RPMI8226 (cell line): Measurements from ENCODE around the gene BOLA2.
"Not testable (repeated sequence)": the region's sequence is repeated elsewhere in the genome, so short reads cannot be mapped to it uniquely, and the experiment has no call there.

Experiments
- DNase-seq: peaks from one replicate; pipeline ENCODE4 v3.0.0-alpha.2; 2015

BOLA2 gene

DNA sequence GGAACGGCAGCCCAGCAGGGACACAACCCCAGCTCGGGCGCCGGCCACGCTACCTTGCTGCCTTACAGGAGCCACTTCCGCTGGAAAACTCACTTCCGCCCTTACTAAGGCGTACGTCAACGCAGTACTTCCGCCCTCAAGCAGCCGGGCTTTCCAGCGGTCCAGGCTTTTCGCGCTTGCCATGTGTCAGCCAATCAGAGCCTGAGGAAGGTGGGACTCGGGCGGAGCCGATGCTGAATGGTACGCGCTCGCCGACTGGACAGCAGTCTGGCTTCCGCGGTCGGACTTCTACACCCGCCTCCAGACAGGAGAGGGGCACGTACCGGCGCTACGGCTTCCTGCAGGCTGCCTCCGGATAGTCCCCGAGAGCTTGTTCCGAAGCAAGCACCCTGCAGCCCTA lies at the start of gene BOLA2, which contains the start of gene SLX1B:
TSS of gene BOLA2 (minus strand) at position 83 of the 400 bp plus-strand sequence. CDS start 98 bp downstream, outside the sequence.
TSS of gene SLX1B (plus strand) at position 265 of the 400 bp plus-strand sequence.
- DNase-seq = not testable (repeated sequence)

DNA sequence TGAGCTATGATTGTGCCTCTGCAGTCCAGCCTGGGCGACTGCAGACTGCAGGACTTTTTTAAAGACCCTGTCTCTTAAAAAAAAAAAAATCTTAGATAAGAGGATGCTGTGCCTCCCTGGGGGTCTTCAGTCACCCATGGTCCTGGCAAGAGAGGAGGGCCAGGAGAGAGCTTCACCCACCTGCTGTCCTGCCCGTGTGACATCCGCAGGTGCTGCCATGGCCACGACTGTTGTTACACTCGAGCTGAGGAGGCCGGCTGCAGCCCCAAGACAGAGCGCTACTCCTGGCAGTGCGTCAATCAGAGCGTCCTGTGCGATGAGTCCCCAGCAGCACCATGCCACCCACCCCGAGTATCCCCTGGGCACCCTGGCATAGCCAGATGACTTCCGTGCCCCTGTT lies 28.1 kb upstream of the BOLA2 start:
- not testable (repeated sequence) for DNase-seq

DNA sequence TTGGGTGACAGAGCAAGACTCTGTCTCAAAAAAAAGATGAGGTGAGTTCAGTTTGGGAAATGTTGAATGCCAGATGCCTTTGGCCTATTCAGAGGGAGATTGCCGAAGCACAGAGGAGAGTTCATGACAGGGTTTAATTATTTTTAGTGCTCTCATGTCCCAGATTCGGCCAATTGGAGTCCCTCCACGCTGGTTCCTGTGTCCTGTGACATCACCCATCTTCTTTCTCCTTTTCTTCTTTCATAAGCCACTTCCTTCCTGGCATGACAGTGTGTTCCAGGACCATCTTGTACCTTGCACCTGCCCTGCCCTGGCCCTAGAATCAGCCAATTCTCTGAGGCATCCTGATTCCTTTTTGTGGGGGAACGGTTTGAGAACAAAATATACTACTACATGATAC lies 17.9 kb upstream of the BOLA2 start:
- DNase-seq = not testable (repeated sequence)

DNA sequence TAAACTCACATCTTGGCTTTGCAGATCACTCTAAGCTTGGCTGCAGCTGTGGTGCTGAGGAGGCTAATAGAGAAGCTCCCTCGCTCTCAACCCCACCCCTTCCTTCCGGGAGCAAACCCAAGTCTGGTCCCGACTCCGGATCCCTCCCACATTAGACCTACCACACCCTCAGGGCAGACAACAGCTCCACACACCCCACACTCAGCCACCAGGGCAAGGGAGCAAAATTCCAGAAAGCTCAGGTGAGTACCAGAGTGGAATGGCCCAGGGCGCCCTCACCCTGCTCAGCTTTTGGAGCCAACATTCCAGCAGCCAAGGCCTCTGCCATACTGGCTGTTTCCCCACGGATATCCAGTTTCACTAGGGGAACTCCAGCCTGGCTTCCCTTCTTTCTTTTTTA lies 15.5 kb upstream of the BOLA2 start:
- not testable (repeated sequence) for DNase-seq

DNA sequence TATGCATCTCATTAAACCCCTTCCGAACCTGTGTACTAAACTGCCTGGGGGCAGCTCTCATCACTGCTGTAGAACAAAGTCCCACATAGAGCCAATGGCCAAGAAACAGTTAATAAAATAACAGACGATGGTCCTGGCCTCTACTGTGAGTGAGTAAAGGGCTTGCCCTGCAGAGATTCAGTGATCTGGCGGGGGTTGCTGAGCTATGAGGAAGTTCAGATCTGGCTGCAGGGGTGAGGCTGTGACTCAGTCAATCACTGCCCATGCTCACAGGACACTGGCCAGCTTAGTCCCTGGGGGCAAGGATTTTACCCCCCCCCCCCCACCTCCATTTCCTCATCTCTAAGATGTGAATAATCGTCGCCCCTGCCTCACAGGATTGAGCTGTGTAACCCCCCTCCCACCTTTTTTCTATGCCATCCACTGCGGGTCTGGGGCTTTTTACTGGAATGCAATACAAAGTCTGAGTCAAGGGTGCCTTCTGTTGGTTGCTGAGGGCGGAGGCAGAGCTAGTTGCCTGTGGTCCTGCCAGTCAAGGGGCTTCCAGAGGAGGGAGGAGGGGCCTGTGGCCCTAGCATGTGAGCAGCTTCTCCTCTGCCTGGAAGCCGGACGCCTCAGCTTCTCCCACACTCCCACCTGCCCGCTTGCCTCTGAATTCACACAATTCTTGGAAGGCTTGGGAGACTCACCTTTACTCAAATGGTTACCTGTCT lies 13.7 kb upstream of the BOLA2 start:
- DNase-seq = not testable (repeated sequence)

DNA sequence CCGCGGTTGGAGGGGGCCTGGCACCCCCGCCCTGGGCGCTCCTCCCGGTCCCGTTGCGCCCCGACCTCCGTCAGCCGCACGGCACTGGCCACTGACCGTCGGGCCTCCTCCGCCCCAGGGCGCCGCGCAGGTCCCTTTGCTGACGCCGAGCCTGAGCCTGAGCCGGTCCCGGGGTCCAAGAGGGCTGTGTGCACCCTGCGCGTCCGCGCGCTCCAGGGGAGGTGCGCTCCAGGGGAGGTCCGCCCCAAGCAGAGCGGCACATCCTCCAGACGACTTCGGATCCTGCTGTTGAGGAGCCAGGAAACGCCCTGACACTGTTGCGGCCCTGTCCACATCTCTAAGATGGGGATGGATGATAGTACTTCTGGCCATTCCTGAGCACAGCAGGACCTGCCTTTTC lies 12.8 kb upstream of the BOLA2 start:
- not testable (repeated sequence) for DNase-seq

DNA sequence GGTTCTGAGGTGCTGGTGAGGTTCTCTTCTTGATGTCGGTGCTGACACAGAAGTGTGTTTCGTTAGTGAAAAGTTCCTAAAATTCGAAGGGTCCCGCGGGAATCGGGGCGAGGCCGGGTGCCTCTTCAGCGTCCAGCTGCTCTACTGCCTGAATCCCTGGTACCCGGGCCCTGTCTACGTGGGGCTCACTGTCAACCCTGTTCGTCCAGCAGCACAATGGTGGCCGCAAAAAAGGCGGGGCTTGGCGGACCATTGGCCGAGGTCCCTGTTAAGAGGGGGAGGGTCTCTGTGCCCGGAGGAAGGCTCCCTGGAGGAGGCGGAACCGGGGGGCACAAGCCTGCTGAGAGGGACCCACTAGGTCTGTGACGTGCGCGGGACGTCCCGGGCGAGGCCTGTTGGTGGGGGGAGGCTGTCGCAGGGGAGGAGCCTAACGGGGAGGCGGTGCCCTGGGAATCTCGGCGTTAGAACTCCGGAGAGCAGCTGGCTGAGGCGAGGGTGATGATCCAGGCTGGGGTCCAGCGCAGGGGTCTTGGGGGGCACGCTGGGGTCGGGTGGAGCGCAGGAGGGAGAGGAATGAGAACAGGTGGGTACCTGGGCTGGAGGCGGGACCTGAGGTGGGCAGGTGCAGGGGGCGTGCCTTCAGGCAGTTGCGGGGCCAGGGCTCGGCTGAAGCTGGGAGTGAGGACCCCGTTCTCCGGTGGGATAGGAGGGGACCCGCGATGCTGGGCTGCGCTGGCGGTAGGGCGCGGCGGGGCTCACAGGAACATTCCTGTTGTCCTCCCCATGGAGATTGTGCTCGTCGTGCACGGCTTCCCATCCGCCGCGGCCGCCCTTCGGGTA lies 12.1 kb upstream of the BOLA2 start:
- DNase-seq = not testable (repeated sequence)

DNA sequence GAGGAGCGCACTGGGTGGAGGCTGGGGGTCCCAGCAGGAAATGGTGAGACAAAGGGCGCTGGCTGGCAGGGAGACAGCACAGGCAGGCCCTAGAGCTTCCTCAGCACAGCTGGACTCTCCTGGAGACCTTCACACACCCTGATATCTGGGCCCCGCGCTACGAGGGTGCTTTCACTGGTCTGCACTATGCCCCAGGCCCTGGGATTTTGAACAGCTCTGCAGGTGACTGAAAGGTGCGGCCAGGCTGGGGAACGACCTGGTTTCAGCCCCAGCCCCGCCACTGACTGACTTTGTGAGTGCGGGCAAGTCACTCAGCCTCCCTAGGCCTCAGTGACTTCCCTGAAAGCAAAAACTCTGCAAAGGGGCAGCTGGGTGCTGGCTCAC lies 6.5 kb upstream of the BOLA2 start:
- DNase-seq = not testable (repeated sequence)

DNA sequence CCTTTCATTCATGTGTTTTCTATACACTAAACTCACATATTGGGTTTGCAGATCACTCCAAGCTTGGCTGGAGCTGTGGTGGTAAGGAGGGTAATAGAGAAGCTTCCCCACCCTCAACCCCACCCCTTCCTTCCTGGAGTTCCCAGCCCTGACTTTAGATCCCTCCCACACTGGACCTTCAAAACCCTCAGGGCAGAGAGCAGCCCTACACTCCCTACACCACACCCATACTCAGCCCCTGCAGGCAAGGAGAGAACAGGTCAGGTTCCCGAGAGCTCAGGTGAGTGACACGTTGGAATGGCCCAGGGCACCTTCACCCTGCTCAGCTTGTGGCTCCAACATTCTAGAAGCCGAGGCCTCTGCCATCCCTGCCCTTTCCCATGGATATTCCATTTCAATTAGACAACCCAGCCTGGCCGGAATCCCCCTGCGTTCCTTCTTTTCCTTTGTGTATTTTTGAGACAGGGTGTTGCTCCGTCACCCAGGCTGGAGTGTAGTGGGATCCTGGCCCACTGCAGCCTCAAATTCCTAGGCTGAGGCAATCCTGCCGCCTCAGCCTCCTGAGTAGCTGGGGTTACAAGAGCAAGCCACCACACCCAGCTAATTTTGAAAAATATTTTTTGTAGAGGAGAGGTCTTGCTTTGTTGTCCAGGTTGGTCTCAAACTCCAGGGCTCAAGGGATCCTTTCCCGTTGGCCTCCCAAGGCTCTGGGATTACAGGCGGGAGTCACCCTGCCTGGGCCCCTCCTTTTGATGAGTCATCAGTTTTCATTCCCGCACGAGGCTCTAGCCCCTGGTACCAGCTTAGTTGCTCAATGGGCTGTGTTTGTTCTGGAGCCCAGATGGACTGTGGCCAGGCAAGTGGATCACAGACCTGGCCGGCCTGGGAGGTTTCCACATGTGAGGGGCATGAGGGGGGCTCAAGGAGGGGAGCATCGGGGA lies 5.8 kb upstream of the BOLA2 start, which contains the start of gene SULT1A4:
TSS of gene SULT1A4 (plus strand) at position 208 of the 941 bp plus-strand sequence. CDS start 1,473 bp downstream, outside the sequence.
- not testable (repeated sequence) for DNase-seq

DNA sequence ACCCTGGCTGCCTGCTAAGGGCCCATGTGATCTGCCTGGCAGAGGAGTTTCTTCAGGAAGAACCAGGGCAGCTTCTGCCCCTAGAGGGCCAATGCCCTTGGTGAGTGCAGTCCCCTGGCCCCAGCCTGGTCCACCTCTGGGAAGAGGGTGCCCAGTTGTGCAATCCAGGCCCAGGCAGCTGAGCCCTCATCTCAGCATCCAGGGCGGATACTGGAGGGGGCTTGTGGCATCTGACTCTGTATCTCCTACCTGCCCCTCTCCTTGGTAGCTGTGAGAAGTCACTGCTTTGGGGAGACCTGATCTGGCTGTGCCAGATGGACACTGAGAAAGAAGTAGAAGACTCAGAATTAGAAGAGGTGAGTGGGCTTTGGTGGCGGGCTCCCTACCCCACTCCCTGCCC lies 3.5 kb upstream of the BOLA2 start:
- DNase-seq = not testable (repeated sequence)

DNA sequence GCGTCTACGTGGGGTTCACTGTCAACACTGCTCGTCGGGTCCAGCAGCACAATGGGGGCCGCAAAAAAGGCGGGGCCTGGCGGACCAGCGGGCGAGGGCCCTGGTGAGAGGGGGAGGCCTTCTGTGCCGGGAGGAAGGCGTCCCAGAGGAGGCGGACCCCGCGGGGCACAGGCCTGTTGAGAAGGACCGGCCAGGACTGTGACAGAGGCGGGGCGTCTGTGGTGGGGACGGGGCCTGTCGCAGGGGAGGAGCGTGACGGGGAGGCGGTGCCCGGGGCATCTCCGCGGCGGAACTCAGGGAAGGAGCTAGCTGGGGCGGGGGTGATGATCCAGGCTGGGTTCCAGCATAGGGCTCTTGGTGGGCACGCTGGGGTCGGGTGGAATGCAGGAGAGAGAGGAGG lies 677 bp upstream of the BOLA2 start:
- DNase-seq = not testable (repeated sequence)

DNA sequence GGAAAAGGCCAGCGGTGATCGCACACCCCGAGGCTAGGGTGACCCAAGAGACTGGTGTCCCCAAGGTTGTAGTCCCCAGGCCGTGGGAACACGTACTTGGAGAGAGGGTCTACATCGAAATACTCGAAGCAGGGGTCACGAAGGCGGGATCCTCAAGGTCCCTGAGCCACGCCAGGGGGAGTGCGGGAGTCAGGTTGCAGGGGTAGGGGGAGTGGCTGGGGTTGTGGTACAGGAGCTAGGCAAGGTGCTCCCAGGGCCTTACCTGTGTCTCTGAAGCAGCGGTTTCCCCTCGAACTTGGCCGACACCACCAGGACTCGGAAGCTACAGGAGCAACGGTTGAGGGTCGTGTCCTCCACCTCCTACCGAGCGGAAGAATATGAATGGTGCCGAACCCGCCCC lies 397 bp downstream of the BOLA2 start:
- not testable (repeated sequence) for DNase-seq

DNA sequence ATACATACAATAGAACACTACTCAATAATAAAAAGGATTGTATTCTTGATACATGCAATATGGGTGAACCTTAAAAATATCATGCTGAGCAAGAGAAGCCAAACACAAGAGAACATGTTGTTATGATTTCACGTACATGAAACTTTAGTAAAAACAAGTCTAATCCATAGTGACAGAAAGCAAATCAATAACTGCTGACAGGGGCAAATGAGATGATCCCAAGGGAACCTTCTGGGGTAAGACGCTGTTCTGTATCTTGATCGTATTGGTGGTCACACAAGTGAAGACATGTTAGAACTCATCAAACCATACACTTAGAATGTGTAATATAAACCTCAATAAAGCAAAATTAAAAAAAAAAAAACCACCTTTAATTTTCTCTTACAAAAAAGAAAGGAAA lies 28.8 kb downstream of the BOLA2 start:
- not testable (repeated sequence) for DNase-seq

DNA sequence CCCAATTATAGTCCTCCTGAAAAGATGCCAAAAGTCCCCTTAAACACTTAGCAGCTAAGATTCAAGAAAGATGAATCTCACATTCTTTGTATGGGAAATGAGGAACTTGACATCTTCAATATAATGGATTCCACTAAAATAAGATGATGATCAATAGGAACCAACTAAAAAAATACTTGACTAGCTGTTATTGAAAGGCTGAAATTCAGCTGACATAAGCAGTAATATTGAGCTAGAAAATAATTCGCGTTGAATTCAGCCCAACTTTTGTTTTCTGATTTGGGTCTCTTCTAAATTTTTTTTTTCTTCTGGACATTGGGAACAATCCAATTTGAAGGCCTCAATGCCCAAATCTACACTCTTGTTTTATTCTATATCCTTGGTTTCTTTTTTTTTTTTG lies 30.6 kb downstream of the BOLA2 start:
- DNase-seq = not testable (repeated sequence)

DNA sequence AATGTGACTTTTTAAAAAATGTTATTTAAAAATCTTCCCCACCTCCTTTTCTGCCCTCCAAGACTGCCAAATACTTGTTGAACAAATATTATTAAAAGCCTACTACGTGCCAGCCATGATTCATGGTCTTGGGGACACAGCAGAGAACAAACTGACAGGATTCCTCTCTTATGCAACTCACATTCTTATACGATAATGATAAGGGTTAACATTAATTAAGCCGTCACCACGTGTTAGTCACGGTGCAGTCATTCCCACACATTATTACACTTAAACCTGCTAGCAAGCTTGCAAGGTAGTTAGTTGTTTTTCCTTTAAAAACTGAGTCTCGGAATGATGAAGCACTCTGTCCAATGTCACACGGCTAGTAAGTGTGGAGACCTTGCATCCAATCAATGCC lies 48.9 kb downstream of the BOLA2 start:
- not testable (repeated sequence) for DNase-seq
